Liver (tissue), 9 donors: ENCODE measurements around the gene XYLT2. TPM values are rescaled to one million over a fixed set of nuclear protein-coding genes. Genes with fewer than 3 reads are reported as not detected.

Experiments used
- DNase-seq: peaks from one replicate; pipeline ENCODE4 v3.0.0-alpha.2; 2017; ENCODE audit warnings: low spot score
- H3K27ac ChIP-seq, 2 donors: one replicate each; pipeline ENCODE4 v1.7.0; 2013; ENCODE audit warnings: inconsistent platforms in 2 of 2, low read length in 2 of 2, control low read depth in 1 of 2, low read depth in 1 of 2, mild to moderate bottlenecking in 1 of 2
- H3K27me3 ChIP-seq, 4 donors: one replicate each; pipeline versions ENCODE4 v1.6.1 to v1.7.0; 2013; ENCODE audit warnings: low read length in 3 of 4, inconsistent platforms in 1 of 4, mild to moderate bottlenecking in 1 of 4, moderate library complexity in 1 of 4; ENCODE audit not compliant: control insufficient read depth in 4 of 4, insufficient read depth in 4 of 4
- H3K36me3 ChIP-seq, 4 donors: one replicate each; pipeline versions ENCODE4 v1.6.1 to v1.7.0; 2013; ENCODE audit warnings: low read length in 3 of 4, mild to moderate bottlenecking in 3 of 4, low read depth in 1 of 4, moderate library complexity in 1 of 4; ENCODE audit not compliant: control insufficient read depth in 4 of 4, insufficient read depth in 3 of 4
- H3K4me1 ChIP-seq, 4 donors: one replicate each; pipeline versions ENCODE4 v1.6.1 to v1.7.0; 2013; ENCODE audit warnings: low read length in 3 of 4, mild to moderate bottlenecking in 3 of 4, moderate library complexity in 1 of 4; ENCODE audit not compliant: control insufficient read depth in 4 of 4, insufficient read depth in 4 of 4
- H3K4me3 ChIP-seq, 3 donors: one replicate each; pipeline versions ENCODE4 v1.6.1 to v1.7.0; 2013; ENCODE audit warnings: low read length in 3 of 3, control low read depth in 1 of 3, low read depth in 1 of 3, mild to moderate bottlenecking in 1 of 3
- H3K9ac ChIP-seq, 2 donors: one replicate each; pipeline ENCODE4 v1.7.0; 2013; ENCODE audit warnings: low read length in 2 of 2, mild to moderate bottlenecking in 2 of 2, moderate library complexity in 2 of 2, control low read depth in 1 of 2, low read depth in 1 of 2
- H3K9me3 ChIP-seq, 4 donors: one replicate each; pipeline versions ENCODE4 v1.6.1 to v1.7.0; 2013; ENCODE audit warnings: low read length in 3 of 4; ENCODE audit not compliant: control insufficient read depth in 4 of 4
- ATF3 ChIP-seq: IDR thresholded peaks from 2 replicates; pipeline ENCODE4 v1.6.1; 2016; ENCODE audit warnings: antibody characterized with exemption
- CTCF ChIP-seq: fragments of 150-350 bp; IDR thresholded peaks from 2 replicates; pipeline ENCODE4 v1.5.1; 2017; ENCODE audit warnings: improper control_type of control experiment, low read depth, low read length; ENCODE audit not compliant: missing input control
- EGR1 ChIP-seq, 2 donors: IDR thresholded peaks; 2 replicates each; pipeline ENCODE4 v1.6.1; 2016 to 2018; ENCODE audit warnings: antibody characterized with exemption in 2 of 2, low read depth in 2 of 2
- FOXA2 ChIP-seq: IDR thresholded peaks from 2 replicates; pipeline ENCODE4 v1.6.1; 2016; ENCODE audit warnings: antibody characterized with exemption
- GABPA ChIP-seq, 2 donors: IDR thresholded peaks in 1 of 2; conservative IDR thresholded peaks in 1 of 2; 2 replicates each; pipeline ENCODE4 v1.6.1; 2016; ENCODE audit warnings: antibody characterized with exemption in 2 of 2, mild to moderate bottlenecking in 1 of 2, moderate library complexity in 1 of 2
- HNF4A ChIP-seq, 2 donors: conservative IDR thresholded peaks; 2 replicates each; pipeline ENCODE4 v1.6.1; 2016; ENCODE audit warnings: antibody characterized with exemption in 2 of 2, mild to moderate bottlenecking in 2 of 2
- HNF4G ChIP-seq: IDR thresholded peaks from 2 replicates; pipeline ENCODE4 v1.6.1; 2016; ENCODE audit warnings: antibody characterized with exemption
- JUND ChIP-seq, 2 donors: IDR thresholded peaks; 2 replicates each; pipeline ENCODE4 v1.6.1; 2016; ENCODE audit warnings: antibody characterized with exemption in 2 of 2
- NR2F2 ChIP-seq: IDR thresholded peaks from 2 replicates; pipeline ENCODE4 v1.6.1; 2016; ENCODE audit warnings: antibody characterized with exemption
- TAF1 ChIP-seq: conservative IDR thresholded peaks from 2 replicates; pipeline ENCODE4 v1.6.1; 2016; ENCODE audit warnings: antibody characterized with exemption, mild to moderate bottlenecking
- WGBS: extraction: QIAGEN DNeasy Blood & Tissue Kit; methylation state at CpG from one replicate; pipeline ENCODE4 v1.1.7; 2013; 5-methylcytosine and 5-hydroxymethylcytosine counted together
- polyA plus RNA-seq, 2 donors: library from polyadenylated mRNA; stranded (reverse) in 1 of 2; unstranded in 1 of 2; fragments of 200-250 nt in 1 of 2; fragments of >200 nt in 1 of 2; fragmentation: Nextera tagmentation in 1 of 2; extraction: Ambion mirVana in 1 of 2; gene quantifications; one replicate each; pipeline versions ENCODE4 v1.2.1 to v1.2.3, GENCODE V29; 2013 to 2015
- total RNA-seq, 2 donors: library from RNA; depleted of rRNA; stranded (reverse); fragments of >200 nt; gene quantifications; one replicate each; pipeline ENCODE4 v1.2.3, GENCODE V29; 2014
- TF ChIP-seq, protein P1 (sequence below): IDR thresholded peaks from 2 replicates; pipeline ENCODE4 v1.6.1; 2016; ENCODE audit warnings: antibody characterized with exemption, mild to moderate bottlenecking
- TF ChIP-seq, protein P2 (sequence below): IDR thresholded peaks from 2 replicates; pipeline ENCODE4 v1.6.1; 2016; ENCODE audit warnings: antibody characterized with exemption
- donor health status: healthy.
- donor health status: healthy.
- donor health status: healthy.
- donor health status: healthy.
- donor health status: healthy.

The XYLT2 gene
- total and polyA plus RNA-seq, 4 donors: 5.3 to 11.3 (median 8.2) TPM

- no peak for TF ChIP-seq HNF4G
These were observed 21.5 kb downstream of the XYLT2 start (continued) for GRCh38 chr17:50367401-50367800.

DNA sequence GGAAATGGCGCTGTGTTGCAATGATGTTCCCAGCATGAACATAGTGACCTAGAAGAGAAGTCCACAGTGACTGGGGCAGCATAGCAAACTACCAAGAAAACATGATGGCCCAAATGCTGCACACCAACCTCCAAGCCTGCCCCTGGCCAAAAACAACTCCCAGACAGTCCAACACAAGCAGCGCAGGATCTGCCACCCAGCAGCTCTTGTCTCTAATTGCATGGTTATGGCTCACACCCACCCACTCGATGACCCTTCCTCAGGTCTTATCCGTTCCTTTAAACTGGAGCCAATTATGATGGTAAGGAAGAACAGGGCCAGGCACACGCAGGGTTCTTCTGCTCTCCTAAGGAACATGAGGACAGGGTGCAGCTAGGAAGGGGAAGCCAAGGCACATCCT is 24.1 kb downstream of the XYLT2 start:
- TF ChIP-seq ATF3 (no peak), NR2F2 (no peak), HNF4A (conservative IDR thresholded peaks at IDR 0.05) (no peak), FOXA2 (no peak), TAF1 (no peak), CTCF (no peak), HNF4G (no peak), JUND (IDR thresholded peaks at IDR 0.05) (no peak)
- TF ChIP-seq, protein P1, sequence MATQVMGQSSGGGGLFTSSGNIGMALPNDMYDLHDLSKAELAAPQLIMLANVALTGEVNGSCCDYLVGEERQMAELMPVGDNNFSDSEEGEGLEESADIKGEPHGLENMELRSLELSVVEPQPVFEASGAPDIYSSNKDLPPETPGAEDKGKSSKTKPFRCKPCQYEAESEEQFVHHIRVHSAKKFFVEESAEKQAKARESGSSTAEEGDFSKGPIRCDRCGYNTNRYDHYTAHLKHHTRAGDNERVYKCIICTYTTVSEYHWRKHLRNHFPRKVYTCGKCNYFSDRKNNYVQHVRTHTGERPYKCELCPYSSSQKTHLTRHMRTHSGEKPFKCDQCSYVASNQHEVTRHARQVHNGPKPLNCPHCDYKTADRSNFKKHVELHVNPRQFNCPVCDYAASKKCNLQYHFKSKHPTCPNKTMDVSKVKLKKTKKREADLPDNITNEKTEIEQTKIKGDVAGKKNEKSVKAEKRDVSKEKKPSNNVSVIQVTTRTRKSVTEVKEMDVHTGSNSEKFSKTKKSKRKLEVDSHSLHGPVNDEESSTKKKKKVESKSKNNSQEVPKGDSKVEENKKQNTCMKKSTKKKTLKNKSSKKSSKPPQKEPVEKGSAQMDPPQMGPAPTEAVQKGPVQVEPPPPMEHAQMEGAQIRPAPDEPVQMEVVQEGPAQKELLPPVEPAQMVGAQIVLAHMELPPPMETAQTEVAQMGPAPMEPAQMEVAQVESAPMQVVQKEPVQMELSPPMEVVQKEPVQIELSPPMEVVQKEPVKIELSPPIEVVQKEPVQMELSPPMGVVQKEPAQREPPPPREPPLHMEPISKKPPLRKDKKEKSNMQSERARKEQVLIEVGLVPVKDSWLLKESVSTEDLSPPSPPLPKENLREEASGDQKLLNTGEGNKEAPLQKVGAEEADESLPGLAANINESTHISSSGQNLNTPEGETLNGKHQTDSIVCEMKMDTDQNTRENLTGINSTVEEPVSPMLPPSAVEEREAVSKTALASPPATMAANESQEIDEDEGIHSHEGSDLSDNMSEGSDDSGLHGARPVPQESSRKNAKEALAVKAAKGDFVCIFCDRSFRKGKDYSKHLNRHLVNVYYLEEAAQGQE: no peak
- TF ChIP-seq, protein P2, sequence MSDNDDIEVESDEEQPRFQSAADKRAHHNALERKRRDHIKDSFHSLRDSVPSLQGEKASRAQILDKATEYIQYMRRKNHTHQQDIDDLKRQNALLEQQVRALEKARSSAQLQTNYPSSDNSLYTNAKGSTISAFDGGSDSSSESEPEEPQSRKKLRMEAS: no peak
- Histone ChIP-seq H3K4me3 (no peak overlapping the region), H3K27ac (no peak overlapping the region), H3K27me3 (no peaks in the 10 kb centered on the region), H3K4me1 (peaks cover 4 to 22% (median 14%) of the 10 kb centered on the region in 4 donors), H3K36me3 (peaks cover 8 to 52% (median 38%) of the 10 kb centered on the region in 4 donors), H3K9ac (no peak overlapping the region), H3K9me3 (no peaks in the 10 kb centered on the region)
- 98% methylated on average over 5 of the region's 5 CpGs for WGBS
- DNase-seq: no peak

GRCh38 chr17:50371526-50371925 is 25.6 kb downstream of the XYLT2 start:
- 83% methylated on average over 2 of the region's 2 CpGs for WGBS
- no peaks in the 10 kb centered on the region for H3K27me3 ChIP-seq

More at GRCh38 chr17:50371526-50371925, 25.6 kb downstream of the XYLT2 start:
- no peak overlapping the region for H3K4me3 ChIP-seq
- H3K27ac ChIP-seq: no peak overlapping the region
- H3K4me1 ChIP-seq: peaks cover 4 to 22% (median 14%) of the 10 kb centered on the region in 4 donors
- no peaks in the 10 kb centered on the region for H3K9me3 ChIP-seq
- H3K9ac ChIP-seq: no peak overlapping the region
- peaks cover 8 to 40% (median 33%) of the 10 kb centered on the region in 4 donors for H3K36me3 ChIP-seq
- DNase-seq: no peak
- TF ChIP-seq, protein P2: no peak
- TF ChIP-seq CTCF: no peak
- TF ChIP-seq GABPA (IDR thresholded peaks at IDR 0.05 in 1 of 2, conservative IDR thresholded peaks at IDR 0.05 in 1 of 2): no peak
- no peak for TF ChIP-seq ATF3
- TF ChIP-seq EGR1 (IDR thresholded peaks at IDR 0.05; ENCODE audit: low read depth in 2 of 2): no peak
- TF ChIP-seq NR2F2: no peak
- TF ChIP-seq TAF1: no peak
